CD4-positive, alpha-beta T cell treated with Interleukin-1 beta for 1 hour (primary cell): Measurements from ENCODE around the gene GABBR2.
"Not testable (repeated sequence)": the region's sequence is repeated elsewhere in the genome, so short reads cannot be mapped to it uniquely, and the experiment has no call there.

ENCODE experiments used
- DNase-seq, 2 donors: peaks; one replicate each; pipeline ENCODE4 v3.0.0-alpha.2; 2020 to 2022

The GABBR2 gene

DNA sequence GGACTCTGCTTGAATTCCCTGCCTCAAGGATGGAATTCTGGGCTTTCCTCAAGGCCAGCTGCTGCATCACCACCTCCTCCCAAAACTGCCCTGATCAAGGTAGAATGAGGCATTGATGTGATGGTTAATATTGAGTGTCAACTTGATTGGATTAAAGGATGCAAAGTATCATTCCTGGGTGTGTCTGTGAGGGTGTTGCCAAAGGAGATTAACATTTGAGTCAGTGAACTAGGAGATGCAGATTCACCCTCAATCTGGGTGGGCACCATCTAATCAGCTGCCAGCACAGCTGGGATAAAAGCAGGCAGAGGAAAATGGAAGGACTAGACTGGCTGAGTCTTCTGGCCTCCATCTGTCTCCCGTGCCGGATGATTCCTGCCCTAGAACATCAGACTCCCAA is 23.9 kb downstream of the GABBR2 start:
- not testable (repeated sequence) for DNase-seq

DNA sequence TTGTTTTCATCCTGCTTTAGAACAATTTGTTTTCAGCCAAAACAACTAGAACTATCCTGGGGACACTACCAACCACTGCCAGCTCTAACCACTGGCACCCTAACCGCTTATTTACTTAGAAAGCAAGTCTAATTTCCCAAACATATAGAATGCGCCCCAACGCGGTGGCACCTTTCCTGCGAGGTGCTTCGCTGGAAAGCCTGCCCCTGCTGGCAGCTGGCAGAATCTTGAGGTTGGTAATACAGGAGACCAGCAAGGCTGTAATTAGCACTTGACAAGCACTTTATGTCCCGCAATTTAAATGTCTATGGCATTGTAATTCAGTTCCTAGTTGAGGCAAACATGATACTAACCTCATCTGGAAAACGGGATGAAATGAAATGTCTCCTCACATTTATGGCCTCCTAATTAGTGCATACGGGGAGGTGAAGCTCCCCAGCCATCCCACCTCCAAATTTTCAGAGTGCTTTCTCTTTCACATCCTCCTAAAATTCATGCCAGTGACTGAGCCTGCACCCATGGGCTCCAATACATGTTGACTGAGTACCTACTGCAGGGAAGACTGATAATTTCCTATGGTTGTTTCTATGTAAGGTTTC is 30.4 kb downstream of the GABBR2 start:
- DNase-seq, result no peak

DNA sequence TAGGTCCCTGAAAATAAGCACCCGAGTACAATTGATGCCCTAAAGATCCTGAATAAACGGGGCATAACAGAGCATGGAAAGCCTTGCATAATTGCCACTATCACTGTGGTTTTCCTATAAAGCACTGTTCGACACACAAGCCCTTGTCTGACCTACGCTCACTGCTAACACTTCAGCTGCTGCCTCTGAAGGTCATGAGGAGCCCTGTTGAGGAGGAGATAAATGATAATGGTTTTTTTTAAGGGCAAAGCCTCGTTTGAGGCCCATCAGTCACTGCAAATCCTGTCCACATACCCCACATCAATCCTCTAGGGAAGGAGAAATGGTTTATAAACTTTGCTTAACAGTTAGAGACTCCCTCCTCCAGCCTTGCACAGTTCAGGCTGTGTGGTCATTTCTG is 35.1 kb downstream of the GABBR2 start:
- DNase-seq, result no peak

DNA sequence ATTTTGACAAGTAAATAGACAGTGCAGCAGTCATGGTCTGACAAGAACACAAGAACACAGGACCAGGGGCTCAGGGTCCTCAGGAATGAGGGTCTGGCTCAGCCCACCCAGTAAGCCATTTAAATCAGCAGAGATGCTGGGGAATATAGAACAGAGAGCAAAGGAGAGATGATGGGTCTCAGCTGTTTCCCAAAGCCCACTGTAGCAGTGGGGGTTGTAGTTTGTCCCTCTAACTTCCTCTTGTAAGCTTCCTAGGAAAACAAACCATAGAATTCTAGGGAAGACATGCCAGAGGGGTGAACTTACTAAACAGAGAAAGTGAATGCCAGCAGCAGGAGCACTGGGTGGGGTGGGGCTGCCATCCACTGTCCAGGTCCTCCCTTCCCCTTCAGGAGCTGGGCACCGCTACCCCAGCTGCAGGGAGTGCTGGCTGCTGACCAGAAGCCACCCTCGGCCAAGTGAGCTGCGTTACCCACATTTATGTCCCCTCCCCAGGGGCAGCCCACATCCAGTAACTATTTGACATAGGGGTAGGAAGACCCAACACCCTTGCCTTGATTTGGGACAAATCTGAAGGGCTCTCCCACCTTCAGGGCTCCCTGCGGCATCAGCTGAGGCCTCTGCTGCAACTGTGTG is 41.6 kb downstream of the GABBR2 start:
- DNase-seq, result no peak

DNA sequence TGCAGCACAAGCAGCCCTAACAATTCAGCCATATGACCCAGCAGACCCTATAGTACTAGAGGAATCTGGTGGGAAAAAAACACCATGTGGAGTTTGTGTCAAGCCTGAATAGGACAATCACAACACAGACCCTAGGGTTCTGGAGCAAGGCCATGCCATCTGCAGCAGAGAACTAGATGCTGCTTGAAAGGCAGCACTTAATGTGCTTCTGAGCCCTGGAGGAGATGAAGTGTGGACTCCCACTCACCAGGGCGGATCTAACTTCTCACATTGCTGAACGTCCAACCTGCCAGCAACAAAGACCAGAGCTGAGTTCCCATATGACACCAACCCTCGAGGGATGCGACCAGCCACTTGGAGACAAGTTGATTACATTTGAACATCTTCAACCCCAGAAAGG is 43.2 kb downstream of the GABBR2 start:
- DNase-seq, result no peak

DNA sequence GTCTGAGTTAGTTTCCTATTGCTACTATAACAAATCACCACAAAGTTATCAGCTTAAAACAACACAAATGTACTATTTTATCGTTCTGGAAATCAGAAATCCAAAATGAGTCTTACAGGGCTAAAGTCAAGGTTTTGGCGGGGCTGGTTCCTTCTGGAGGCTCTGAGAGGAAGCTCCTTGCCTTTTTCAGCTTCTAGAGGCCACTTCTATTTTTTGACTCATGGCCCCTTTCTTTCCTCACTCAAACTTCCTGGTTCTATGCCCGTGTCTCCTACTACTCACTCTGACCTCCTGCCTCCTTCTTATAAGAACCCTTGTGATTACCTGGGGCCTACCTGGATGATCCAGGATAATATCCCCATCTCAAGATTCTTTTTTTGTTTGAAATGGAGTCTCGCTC is 48.2 kb downstream of the GABBR2 start:
- no peak for DNase-seq

DNA sequence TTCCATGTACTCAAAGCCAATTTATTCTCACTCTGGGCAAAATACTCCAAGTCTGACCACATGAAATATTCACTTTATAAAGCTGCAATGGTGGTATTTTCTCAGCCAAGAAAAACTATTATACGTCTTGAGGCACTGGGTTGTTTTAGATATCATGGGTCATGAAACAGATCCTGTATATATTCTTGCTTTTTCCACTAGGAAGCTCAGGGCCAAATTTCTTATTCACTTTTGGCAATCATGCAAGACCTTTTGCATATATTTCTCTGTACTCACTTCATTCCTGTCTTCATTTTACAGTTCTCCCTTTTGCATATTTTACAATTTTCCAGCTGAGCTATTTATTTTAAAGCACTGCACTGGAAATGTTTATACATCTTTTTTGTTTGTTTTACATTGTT is 49.8 kb downstream of the GABBR2 start:
- DNase-seq, result no peak

DNA sequence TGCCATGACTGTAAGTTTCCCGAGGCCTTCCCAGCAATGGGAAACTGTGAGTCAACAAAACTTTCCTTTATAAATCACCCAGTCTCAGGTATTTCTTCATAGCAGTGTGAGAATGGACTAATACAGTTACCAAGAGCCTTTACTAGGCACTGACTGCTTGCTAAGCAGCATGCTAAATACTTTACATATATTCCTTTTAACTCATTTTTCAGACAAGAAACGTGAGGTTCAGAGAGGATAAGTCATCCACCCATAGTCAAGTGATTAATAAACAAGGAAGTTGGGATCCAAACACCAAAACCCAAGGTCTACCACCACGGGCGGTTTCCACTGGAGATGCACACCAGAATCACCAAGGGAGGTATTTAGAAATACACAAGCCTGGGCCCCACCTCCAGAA is 50.8 kb downstream of the GABBR2 start:
- DNase-seq, result no peak

- DNase-seq, result no peak
Measured at GRCh38 chr9:98656511-98656910, 52.2 kb downstream of the GABBR2 start.

- not testable (repeated sequence) for DNase-seq
Measured at GRCh38 chr9:98655428-98655827, 53.3 kb downstream of the GABBR2 start.

- no peak for DNase-seq
Measured at GRCh38 chr9:98654247-98654646, 54.5 kb downstream of the GABBR2 start.

GRCh38 chr9:98652741-98653140 is 56.0 kb downstream of the GABBR2 start:
- no peak for DNase-seq

DNA sequence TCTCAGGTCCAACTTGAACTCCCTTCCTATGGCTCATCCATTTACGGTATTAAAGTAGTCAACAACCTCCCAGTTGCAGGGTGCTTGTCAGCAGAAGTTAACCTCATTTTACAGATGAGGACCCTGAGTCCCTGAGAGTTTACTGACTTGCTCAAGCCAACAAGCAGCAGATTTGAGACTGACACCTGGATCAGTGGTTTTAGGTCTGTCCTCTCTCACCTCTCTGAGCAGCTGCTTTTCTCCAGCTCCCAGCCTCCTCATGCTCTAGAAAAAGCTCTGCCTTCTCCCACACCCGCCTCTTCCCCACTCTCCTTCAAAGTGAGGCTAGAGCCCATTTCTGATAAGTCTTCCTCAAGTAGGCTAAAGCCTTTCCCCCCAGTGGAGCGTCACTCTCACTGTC is 56.4 kb downstream of the GABBR2 start:
- no peak for DNase-seq

DNA sequence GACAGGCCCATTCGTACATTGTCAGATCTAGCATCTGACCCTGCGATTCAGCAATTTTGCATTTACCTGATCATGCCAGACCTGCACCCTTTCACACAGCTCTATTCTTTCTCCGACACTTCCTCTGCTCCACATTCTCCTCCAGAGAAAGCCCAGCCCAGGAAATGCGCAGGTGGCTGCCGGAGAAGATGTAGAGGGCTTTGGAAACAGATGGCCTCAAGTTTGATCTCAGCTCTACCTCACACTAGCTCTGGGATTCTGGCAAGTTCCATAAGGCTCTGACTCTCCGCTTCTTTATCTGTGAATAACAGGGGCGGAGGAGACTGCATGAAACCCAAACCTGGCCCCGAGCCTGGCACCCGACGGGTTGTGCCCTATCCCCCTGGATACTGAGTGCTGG is 61.5 kb downstream of the GABBR2 start:
- no peak for DNase-seq

GRCh38 chr9:98644011-98644410 is 64.7 kb downstream of the GABBR2 start:
- DNase-seq, result no peak

DNA sequence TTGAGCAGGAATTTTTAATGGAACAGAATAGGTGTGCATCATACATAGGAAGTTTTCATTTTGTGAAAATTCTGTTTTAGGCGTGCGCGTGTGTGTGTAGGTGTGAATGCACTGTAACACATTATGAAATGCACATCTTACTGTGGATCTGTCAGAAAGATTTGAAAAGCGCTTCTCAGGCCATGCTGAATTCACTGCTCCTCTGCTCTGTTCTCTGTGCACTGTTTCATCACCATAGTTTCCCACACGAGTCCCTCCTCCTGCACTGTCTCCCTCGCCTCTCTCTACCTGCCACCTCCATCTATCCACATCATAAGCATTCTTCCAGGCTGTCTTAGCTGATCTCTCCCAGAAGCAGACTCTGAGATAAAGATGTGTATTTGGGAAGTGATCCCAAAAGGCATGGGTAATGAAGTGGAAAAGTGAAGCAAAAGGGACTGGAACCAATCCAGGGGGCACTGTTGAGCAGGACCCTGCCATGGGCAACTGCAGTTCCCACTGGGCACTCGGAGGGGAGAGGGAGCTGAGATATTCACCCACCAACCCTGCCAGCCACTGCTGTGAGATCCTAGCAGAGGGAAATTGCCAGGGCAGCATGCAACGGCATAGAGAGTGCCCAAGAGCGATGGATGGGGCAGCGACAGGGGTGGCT is 65.9 kb downstream of the GABBR2 start:
- DNase-seq, result no peak

DNA sequence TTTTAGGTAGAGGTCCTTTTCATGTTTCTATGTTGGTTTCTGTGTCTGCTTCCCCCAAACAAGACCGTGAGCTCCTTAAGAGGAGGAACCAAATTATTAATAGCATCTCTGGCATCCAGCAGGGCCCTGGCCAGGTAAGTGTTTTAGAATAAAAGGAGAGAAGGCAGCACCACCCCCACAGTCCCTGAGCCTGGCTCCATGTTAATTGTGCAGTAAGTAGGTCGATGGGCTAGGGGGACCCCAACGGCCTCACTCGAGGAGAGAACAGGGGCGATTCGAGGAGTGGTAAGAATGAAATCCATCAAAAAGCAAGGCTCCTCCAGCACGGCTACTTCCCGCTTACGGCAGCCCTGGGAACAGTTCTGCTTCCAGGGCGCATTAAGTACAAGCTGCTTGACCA is 67.0 kb downstream of the GABBR2 start:
- no peak for DNase-seq

DNA sequence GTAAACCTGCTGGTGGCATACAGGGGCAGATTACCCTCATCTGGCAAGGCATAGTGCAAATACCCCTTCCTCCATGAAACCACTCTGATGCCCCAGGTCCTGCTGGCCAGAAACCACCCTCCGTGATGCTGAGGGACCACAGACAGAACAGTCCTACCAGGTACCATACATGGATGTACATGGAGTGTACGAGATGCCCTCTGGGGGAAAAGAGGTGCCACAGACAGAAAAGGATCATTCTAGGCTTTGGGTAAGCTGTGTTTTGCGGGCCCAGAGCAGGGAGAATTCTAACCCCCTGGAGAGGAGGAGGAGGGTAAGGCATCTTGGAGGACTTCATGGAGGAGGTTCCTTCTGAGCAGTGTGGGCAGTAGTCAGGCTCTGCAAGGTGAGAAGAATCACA is 68.3 kb downstream of the GABBR2 start:
- DNase-seq, result no peak

DNA sequence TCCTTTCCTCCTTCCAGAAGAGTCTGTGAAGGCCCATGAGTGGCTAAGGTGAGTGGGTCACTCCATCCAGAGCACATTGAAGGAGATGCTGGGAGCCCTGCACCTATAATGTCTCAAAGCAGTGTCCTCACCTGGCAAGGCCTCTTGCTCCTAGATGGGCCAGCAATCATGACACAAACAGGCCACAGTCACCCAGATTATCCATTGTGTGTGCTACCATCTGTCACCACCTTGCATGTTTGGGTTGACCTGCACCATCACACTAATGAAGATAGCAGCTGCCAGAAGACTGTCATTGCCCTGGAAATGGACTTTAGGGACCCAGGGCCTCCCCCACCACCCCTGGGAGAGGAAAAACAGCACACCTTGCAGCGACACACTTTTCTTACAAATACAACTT is 69.6 kb downstream of the GABBR2 start:
- no peak for DNase-seq

GRCh38 chr9:98637381-98637780 is 71.4 kb downstream of the GABBR2 start:
- DNase-seq, result no peak

DNA sequence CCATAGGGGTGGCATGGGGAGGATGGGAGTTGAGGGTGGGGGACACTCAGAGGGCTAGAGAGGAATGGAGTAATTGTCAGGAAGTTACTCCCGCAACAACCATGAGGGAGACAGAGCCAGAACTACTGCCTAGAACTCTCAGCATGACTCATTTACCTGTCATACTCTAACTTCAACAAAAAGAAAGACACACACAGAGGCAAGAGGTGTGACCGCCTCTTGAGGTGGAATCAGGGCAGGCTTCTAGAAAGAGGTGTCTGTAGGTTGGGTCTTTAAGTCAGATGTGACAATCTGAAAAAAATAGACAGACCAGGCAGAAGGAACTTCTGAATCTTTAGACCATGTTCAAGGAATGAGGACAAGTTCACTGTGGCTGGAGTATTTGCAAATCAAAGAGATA is 73.4 kb downstream of the GABBR2 start:
- no peak for DNase-seq

- no peak for DNase-seq
Measured at GRCh38 chr9:98634685-98635336, 73.9 kb downstream of the GABBR2 start.

DNA sequence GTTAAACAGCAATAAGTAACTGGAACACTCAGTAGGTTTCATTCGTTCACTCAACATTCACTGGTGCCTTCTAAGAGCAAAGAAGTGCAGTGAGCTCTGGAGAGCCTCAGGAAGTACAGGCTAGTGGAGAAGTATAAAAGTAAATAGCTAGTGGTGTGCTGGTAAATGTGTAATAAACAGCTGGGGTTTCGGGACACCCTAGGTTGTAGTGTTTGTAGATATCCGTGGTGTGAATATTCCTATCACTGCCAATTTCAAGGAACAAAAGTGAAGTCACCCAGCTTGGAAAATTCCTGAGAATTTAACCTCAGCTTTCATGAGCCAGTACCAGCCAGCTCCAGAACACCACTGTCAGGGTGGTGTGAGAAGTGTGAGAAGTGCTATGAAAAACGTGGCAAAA is 75.9 kb downstream of the GABBR2 start:
- no peak for DNase-seq

GRCh38 chr9:98627296-98627695 is 81.4 kb downstream of the GABBR2 start:
- no peak for DNase-seq
